Liver (tissue), 3 donors: ENCODE measurements around the gene TMEM234.

Experiments used
- CTCF ChIP-seq: fragments of 150-350 bp; IDR thresholded peaks from 2 replicates; pipeline ENCODE4 v1.5.1; 2017; ENCODE audit warnings: improper control_type of control experiment, low read depth, low read length; ENCODE audit not compliant: missing input control
- HNF4G ChIP-seq: IDR thresholded peaks from 2 replicates; pipeline ENCODE4 v1.6.1; 2016; ENCODE audit warnings: antibody characterized with exemption
- MAX ChIP-seq: IDR thresholded peaks from 2 replicates; pipeline ENCODE4 v1.6.1; 2016; ENCODE audit warnings: antibody characterized with exemption
- RAD21 ChIP-seq, 2 donors: IDR thresholded peaks; 2 replicates each; pipeline ENCODE4 v1.6.1; 2016; ENCODE audit warnings: antibody characterized with exemption in 2 of 2, mild to moderate bottlenecking in 2 of 2
- SP1 ChIP-seq: IDR thresholded peaks from 2 replicates; pipeline ENCODE4 v1.6.1; 2018; ENCODE audit warnings: antibody characterized with exemption, mild to moderate bottlenecking
- ZBTB33 ChIP-seq: IDR thresholded peaks from 2 replicates; pipeline ENCODE4 v1.6.1; 2016; ENCODE audit warnings: antibody characterized with exemption
- donor health status: healthy.
- donor health status: healthy.

GRCh38 chr1:32184650-32185049 is 37.5 kb downstream of the TMEM234 start:
- no peak for TF ChIP-seq HNF4G
- no peak for TF ChIP-seq CTCF
- TF ChIP-seq MAX = no peak
- no peak for TF ChIP-seq RAD21 (IDR thresholded peaks at IDR 0.05)
- no peak for TF ChIP-seq ZBTB33
- no peak for TF ChIP-seq SP1
